GM21526 (cell line): ENCODE measurements around the gene ZNF608.

Experiments
- ATAC-seq: cut with Tn5 transposase; IDR thresholded peaks from one replicate; pipeline ENCODE4 v1.9.1; 2021; ENCODE audit warnings: moderate library complexity; ENCODE audit not compliant: unreplicated experiment, low FRiP score

ZNF608 gene

GRCh38 chr5:124720593-124720992, 25.8 kb downstream of the ZNF608 start:
- no peak for ATAC-seq

GRCh38 chr5:124719113-124719967, 27.1 kb downstream of the ZNF608 start:
- no peak for ATAC-seq

GRCh38 chr5:124718380-124718789, 28.1 kb downstream of the ZNF608 start:
- ATAC-seq, result no peak

- ATAC-seq, result no peak
Observed at GRCh38 chr5:124716169-124716568, 30.3 kb downstream of the ZNF608 start.

- ATAC-seq, result no peak
Observed at GRCh38 chr5:124714910-124715309, 31.5 kb downstream of the ZNF608 start.

GRCh38 chr5:124713595-124713994, 32.8 kb downstream of the ZNF608 start:
- ATAC-seq, result no peak

- ATAC-seq, result no peak
Observed at GRCh38 chr5:124712731-124713305, 33.6 kb downstream of the ZNF608 start.

GRCh38 chr5:124708086-124708485, 38.4 kb downstream of the ZNF608 start:
- ATAC-seq, result no peak

- ATAC-seq, result peak; percentile 33
Observed at GRCh38 chr5:124707520-124707919, 38.9 kb downstream of the ZNF608 start.

- no peak for ATAC-seq
Observed at GRCh38 chr5:124706729-124707361, 39.6 kb downstream of the ZNF608 start.

- no peak for ATAC-seq
Observed at GRCh38 chr5:124706051-124706450, 40.4 kb downstream of the ZNF608 start.

- no peak for ATAC-seq
Observed at GRCh38 chr5:124705577-124705976, 40.9 kb downstream of the ZNF608 start.

GRCh38 chr5:124704594-124705284, 41.7 kb downstream of the ZNF608 start:
- peak; percentile 74 for ATAC-seq

GRCh38 chr5:124703995-124704394, 42.4 kb downstream of the ZNF608 start:
- ATAC-seq, result no peak

GRCh38 chr5:124702525-124702924, 43.9 kb downstream of the ZNF608 start:
- peak; percentile 36 for ATAC-seq

GRCh38 chr5:124701873-124702425, 44.5 kb downstream of the ZNF608 start:
- peak; percentile 14 for ATAC-seq

- no peak for ATAC-seq
Observed at GRCh38 chr5:124701016-124701415, 45.4 kb downstream of the ZNF608 start.

- no peak for ATAC-seq
Observed at GRCh38 chr5:124700333-124700732, 46.1 kb downstream of the ZNF608 start.

- no peak for ATAC-seq
Observed at GRCh38 chr5:124698770-124699169, 47.7 kb downstream of the ZNF608 start.

GRCh38 chr5:124697933-124698591, 48.4 kb downstream of the ZNF608 start:
- ATAC-seq, result no peak
